ENCODE measurements around the gene HIVEP2. TPM values are rescaled to one million over a fixed set of nuclear protein-coding genes. Genes with fewer than 3 reads are reported as not detected.
A peak's percentile ranks its signal among the peaks of the same experiment; 100 is the strongest.

The HIVEP2 gene
- total RNA-seq, 5 donors from 2014 or later (not counting 1 experiment from before 2014, with no cell fraction given) = 71.4 to 81.4 (median 75.2) TPM

DNA sequence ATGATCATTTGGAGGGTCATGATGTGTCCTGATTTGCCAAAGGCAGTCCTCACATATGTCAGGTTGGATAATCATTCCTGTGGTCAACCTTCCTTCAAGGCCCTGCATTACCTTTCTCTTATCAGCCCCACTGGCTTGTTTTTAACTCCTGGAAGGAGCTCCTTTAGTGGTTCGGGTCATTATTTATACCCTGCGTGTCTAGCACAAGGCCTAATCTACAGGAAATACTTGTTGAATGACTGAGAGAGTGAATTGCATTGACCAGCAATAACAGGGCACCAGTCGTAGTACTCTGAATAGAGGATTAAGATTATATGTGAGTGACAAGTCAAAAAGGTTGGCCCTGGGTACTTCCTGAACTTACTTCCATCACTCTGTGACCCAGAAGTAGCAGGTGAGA, 4.5 kb downstream of the HIVEP2 start:
- no peaks in the 10 kb centered on the region for H3K9me3 ChIP-seq
- Mint-ChIP-seq H3K4me3 (peak overlapping the region; percentile 93 to 99 (median 98)), H3K9me3 (no peaks in the 10 kb centered on the region), H3K36me3 (peaks cover 4% of the 10 kb centered on the region), H3K27ac (peak overlapping the region; percentile 98 to 100), H3K27me3 (no peaks in the 10 kb centered on the region), H3K4me1 (peaks cover 77 to 89% (median 78%) of the 10 kb centered on the region in 3 donors)
- ChIA-PET POLR2A (interaction anchor here in 1 of 2 donors (0.9 to 1.0 kb wide), 2 partner anchors 10 to 114 kb away, joined by 3 read pairs; no protein-coding TSS in a partner anchor), CTCF (interaction anchor here in 1 of 2 donors (1.2 to 3.7 kb wide), 2 partner anchors 10 to 33 kb away, joined by 5 to 20 read pairs; no protein-coding TSS in a partner anchor)
- peaks cover 0 to 3% of the 10 kb centered on the region in 2 donors for H3K36me3 ChIP-seq (ENCODE audit: control insufficient read depth in 2 of 2, extremely low read depth in 1 of 2, insufficient read depth in 1 of 2, low read length in 1 of 2)
- peak overlapping the region in 1 of 2 donors; percentile 18 for H3K4me3 ChIP-seq (ENCODE audit: control insufficient read depth in 1 of 2, extremely low read depth in 1 of 2, low read length in 1 of 2)
- DNase-seq (no peak), ATAC-seq (replicated peaks in 1 of 4) (no peak)
- peak overlapping the region; percentile 100 for H3K27ac ChIP-seq (ENCODE audit: low read length)
- H3K4me1 ChIP-seq (ENCODE audit: control insufficient read depth in 1 of 2, extremely low read depth in 1 of 2, insufficient read depth in 2 of 2, low read length in 2 of 2) = peaks cover 36 to 49% of the 10 kb centered on the region in 2 experiments
- 70% methylated on average over 2 of the region's 3 CpGs for WGBS (ENCODE audit: insufficient coverage)
- H3K27me3 ChIP-seq (replicated peaks in 1 of 2; ENCODE audit: control insufficient read depth in 2 of 2, extremely low read depth in 1 of 2, insufficient read depth in 2 of 2, low read length in 1 of 2) = no peaks in the 10 kb centered on the region

DNA sequence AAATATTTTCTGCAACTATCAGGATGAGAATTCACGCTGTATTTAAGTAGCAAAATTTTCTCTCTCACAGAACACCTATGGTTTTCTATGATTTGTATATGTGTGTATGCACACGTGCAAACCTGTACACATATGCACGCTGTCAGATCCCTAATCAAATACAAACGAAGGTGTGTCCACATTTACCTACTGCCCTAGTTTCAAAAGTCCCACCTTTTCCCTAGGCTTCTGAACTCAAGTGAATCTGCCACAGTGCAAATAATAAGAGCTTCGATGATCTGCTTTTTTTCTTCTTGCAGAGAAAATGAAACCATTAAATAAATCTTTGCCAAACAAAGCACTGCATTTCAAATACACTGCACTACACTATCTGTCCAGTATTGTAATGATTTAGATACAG, 6.5 kb downstream of the HIVEP2 start:
- Histone ChIP-seq H3K9me3 (no peaks in the 10 kb centered on the region), H3K36me3 (ENCODE audit: control insufficient read depth in 2 of 2, extremely low read depth in 1 of 2, insufficient read depth in 1 of 2, low read length in 1 of 2) (peaks cover 0 to 3% of the 10 kb centered on the region in 2 donors), H3K4me3 (ENCODE audit: control insufficient read depth in 1 of 2, extremely low read depth in 1 of 2, low read length in 1 of 2) (peak overlapping the region in 1 of 2 donors; percentile 8), H3K4me1 (ENCODE audit: control insufficient read depth in 1 of 2, extremely low read depth in 1 of 2, insufficient read depth in 2 of 2, low read length in 2 of 2) (peaks cover 41 to 50% of the 10 kb centered on the region in 2 experiments), H3K27ac (ENCODE audit: low read length) (peak overlapping the region; percentile 100), H3K27me3 (replicated peaks in 1 of 2; ENCODE audit: control insufficient read depth in 2 of 2, extremely low read depth in 1 of 2, insufficient read depth in 2 of 2, low read length in 1 of 2) (no peaks in the 10 kb centered on the region)
- no peak for DNase-seq
- no peaks in the 10 kb centered on the region for H3K9me3 Mint-ChIP-seq
- 17% methylated on average over 1 of the region's 5 CpGs for WGBS (ENCODE audit: insufficient coverage)
- no peaks in the 10 kb centered on the region for H3K27me3 Mint-ChIP-seq
- ChIA-PET POLR2A (interaction anchor here (0.5 to 3.4 kb wide), 8 partner anchors 9 to 1142 kb away, joined by 3 to 16 read pairs (median 4); no protein-coding TSS in a partner anchor), CTCF (interaction anchor here in 1 of 2 donors (1.1 to 1.5 kb wide), 2 partner anchors 11 to 95 kb away, joined by 4 to 5 read pairs; no protein-coding TSS in a partner anchor)
- peaks cover 93 to 96% (median 94%) of the 10 kb centered on the region in 3 donors for H3K4me1 Mint-ChIP-seq
- peak overlapping the region; percentile 77 to 80 for H3K27ac Mint-ChIP-seq
- ATAC-seq (replicated peaks in 1 of 4) = no peak
- H3K4me3 Mint-ChIP-seq = peak overlapping the region; percentile 60 to 93 (median 64)
- H3K36me3 Mint-ChIP-seq = peaks cover 4% of the 10 kb centered on the region

DNA sequence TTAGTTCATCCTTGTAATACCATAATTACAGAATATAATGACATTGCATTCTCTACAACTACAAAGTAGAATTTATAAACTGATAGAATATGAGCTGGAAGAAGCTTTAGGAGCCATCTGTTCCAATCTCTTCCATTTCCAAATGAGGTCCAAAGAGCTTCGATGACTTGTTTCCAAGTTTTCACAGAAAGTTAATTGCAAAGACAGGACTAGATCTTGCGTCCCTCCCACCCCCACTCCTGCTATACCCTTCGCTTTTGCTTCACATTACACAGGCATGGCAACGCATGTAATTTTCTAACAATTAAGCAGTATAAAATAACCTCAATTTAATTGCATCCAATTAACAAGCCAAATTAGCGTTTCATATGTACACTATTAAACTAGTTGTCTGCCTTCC, 7.0 kb downstream of the HIVEP2 start:
- Mint-ChIP-seq H3K36me3 (peaks cover 4% of the 10 kb centered on the region), H3K9me3 (no peaks in the 10 kb centered on the region), H3K27me3 (no peaks in the 10 kb centered on the region), H3K4me3 (peak overlapping the region; percentile 60 to 93 (median 64)), H3K4me1 (peaks cover 93 to 96% (median 94%) of the 10 kb centered on the region in 3 donors), H3K27ac (peak overlapping the region; percentile 77 to 80)
- POLR2A ChIA-PET = interaction anchor here (0.5 to 3.4 kb wide), 8 partner anchors 8 to 1142 kb away, joined by 3 to 16 read pairs (median 4); no protein-coding TSS in a partner anchor
- Histone ChIP-seq H3K27me3 (replicated peaks in 1 of 2; ENCODE audit: control insufficient read depth in 2 of 2, extremely low read depth in 1 of 2, insufficient read depth in 2 of 2, low read length in 1 of 2) (no peaks in the 10 kb centered on the region), H3K4me1 (ENCODE audit: control insufficient read depth in 1 of 2, extremely low read depth in 1 of 2, insufficient read depth in 2 of 2, low read length in 2 of 2) (peaks cover 39 to 51% of the 10 kb centered on the region in 2 experiments), H3K4me3 (ENCODE audit: control insufficient read depth in 1 of 2, extremely low read depth in 1 of 2, low read length in 1 of 2) (no peak overlapping the region), H3K27ac (ENCODE audit: low read length) (peak overlapping the region; percentile 100), H3K9me3 (no peaks in the 10 kb centered on the region), H3K36me3 (ENCODE audit: control insufficient read depth in 2 of 2, extremely low read depth in 1 of 2, insufficient read depth in 1 of 2, low read length in 1 of 2) (peaks cover 0 to 3% of the 10 kb centered on the region in 2 donors)
- DNase-seq (no peak), ATAC-seq (replicated peaks in 1 of 4) (no peak)
- CTCF ChIA-PET = interaction anchor here in 1 of 2 donors (0.6 to 1.5 kb wide), 4 partner anchors 10 to 95 kb away, joined by 3 to 5 read pairs (median 4); no protein-coding TSS in a partner anchor
- 96% methylated on average over 4 of the region's 5 CpGs for WGBS (ENCODE audit: insufficient coverage)

DNA sequence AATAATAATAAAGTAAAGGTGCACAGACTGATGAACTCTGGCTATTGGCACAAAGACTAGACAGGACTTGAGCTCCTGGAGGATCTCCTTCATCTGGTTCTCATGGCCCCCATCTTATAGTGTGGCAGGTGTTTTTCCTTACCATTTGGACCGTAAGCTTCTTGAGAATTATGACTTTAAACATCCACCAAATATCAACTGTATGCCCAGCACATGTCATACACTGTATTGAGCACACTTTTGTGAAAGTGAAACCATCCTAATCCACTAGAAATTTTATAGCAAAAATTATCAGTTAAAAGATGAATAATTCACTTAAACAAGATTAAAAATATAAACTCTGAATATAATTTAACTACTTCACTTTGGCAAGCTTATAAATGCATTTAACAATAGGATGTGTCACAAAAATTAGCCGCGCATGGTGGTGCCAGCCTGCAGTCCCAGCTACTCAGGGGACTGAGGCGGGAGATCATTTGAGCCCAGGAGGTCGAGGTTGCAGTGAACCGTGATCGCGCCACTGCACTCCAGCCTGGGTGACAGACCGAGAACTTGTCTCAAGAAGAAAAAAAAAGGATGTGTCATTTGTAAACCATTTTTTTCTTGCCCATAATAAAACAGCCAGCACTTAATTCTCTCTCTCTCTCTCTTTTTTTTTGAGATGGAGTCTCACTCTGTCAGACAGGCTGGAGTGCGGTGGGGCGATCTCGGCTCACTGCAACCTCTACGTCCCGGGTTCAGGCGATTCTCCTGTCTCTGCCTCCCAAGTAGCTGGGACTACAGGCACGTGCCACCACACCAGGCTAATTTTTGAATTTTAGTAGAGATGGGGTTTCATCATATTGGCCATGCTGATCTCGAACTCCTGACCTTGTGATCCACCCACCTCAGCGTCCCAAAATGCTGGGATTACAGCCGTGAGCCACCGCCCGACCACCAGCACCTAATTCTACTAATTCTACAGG, 9.1 kb downstream of the HIVEP2 start:
- Histone ChIP-seq H3K27ac (ENCODE audit: low read length) (peak overlapping the region; percentile 77), H3K4me3 (ENCODE audit: control insufficient read depth in 1 of 2, extremely low read depth in 1 of 2, low read length in 1 of 2) (peak overlapping the region in 1 of 2 donors; percentile 32), H3K4me1 (ENCODE audit: control insufficient read depth in 1 of 2, extremely low read depth in 1 of 2, insufficient read depth in 2 of 2, low read length in 2 of 2) (peaks cover 42 to 44% of the 10 kb centered on the region in 2 experiments), H3K36me3 (ENCODE audit: control insufficient read depth in 2 of 2, extremely low read depth in 1 of 2, insufficient read depth in 1 of 2, low read length in 1 of 2) (peaks cover 0 to 3% of the 10 kb centered on the region in 2 donors), H3K9me3 (no peaks in the 10 kb centered on the region), H3K27me3 (replicated peaks in 1 of 2; ENCODE audit: control insufficient read depth in 2 of 2, extremely low read depth in 1 of 2, insufficient read depth in 2 of 2, low read length in 1 of 2) (no peaks in the 10 kb centered on the region)
- peak; percentile 42 to 57 (median 46) for ATAC-seq (replicated peaks in 1 of 4)
- Mint-ChIP-seq H3K36me3 (peaks cover 4% of the 10 kb centered on the region), H3K4me1 (peaks cover 92 to 96% (median 94%) of the 10 kb centered on the region in 3 donors), H3K9me3 (no peaks in the 10 kb centered on the region), H3K27ac (peak overlapping the region; percentile 89 to 94), H3K27me3 (no peaks in the 10 kb centered on the region), H3K4me3 (peak overlapping the region; percentile 56 to 84 (median 79))
- ChIA-PET POLR2A (interaction anchor here (0.6 to 1.6 kb wide), 6 partner anchors 10 to 121 kb away, joined by 3 to 6 read pairs (median 5); no protein-coding TSS in a partner anchor), CTCF (interaction anchor here in 1 of 2 donors (0.7 to 1.2 kb wide), 4 partner anchors 11 to 438 kb away, joined by 3 to 6 read pairs (median 4); no protein-coding TSS in a partner anchor)
- 37% methylated on average over 6 of the region's 21 CpGs for WGBS (ENCODE audit: insufficient coverage)
- DNase-seq = peak in 14 of 35 experiments; percentile 11 to 61 (median 26)

DNA sequence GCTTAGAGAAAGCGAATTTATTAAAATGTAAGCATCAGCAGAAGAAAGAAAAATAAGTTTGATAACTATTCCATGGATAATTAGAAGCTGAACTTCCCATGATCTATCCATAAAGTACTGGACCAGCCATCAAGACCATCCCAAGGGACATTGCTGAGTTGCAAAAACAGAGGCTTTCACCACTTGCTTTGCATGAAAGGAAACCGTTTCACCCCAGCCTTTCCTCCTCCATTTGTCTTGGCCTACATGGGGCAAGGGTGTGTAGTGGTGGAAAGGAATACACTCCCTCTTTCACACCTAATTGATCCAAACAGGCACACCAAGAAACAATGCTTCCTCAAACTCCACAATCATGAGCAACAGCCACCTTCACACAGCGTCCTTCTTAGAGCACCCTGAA, 10.4 kb downstream of the HIVEP2 start:
- Histone ChIP-seq H3K27me3 (replicated peaks in 1 of 2; ENCODE audit: control insufficient read depth in 2 of 2, extremely low read depth in 1 of 2, insufficient read depth in 2 of 2, low read length in 1 of 2) (no peaks in the 10 kb centered on the region), H3K27ac (ENCODE audit: low read length) (peak overlapping the region; percentile 77), H3K4me1 (ENCODE audit: control insufficient read depth in 1 of 2, extremely low read depth in 1 of 2, insufficient read depth in 2 of 2, low read length in 2 of 2) (peaks cover 35 to 41% of the 10 kb centered on the region in 2 experiments), H3K4me3 (ENCODE audit: control insufficient read depth in 1 of 2, extremely low read depth in 1 of 2, low read length in 1 of 2) (no peak overlapping the region), H3K36me3 (ENCODE audit: control insufficient read depth in 2 of 2, extremely low read depth in 1 of 2, insufficient read depth in 1 of 2, low read length in 1 of 2) (peaks cover 0 to 3% of the 10 kb centered on the region in 2 donors), H3K9me3 (no peaks in the 10 kb centered on the region)
- DNase-seq (no peak), ATAC-seq (replicated peaks in 1 of 4) (peak in 2 of 4 experiments; percentile 10 to 14)
- ChIA-PET POLR2A (interaction anchor here (0.5 to 1.6 kb wide), 9 partner anchors 9 to 152 kb away, joined by 3 to 6 read pairs (median 4); no protein-coding TSS in a partner anchor), CTCF (interaction anchor here in 1 of 2 donors (1.2 kb wide), 1 partner anchor 92 kb away, joined by 4 read pairs; no protein-coding TSS in a partner anchor)
- Mint-ChIP-seq H3K27ac (peak overlapping the region; percentile 89 to 94), H3K4me1 (peaks cover 93 to 96% (median 94%) of the 10 kb centered on the region in 3 donors), H3K36me3 (peaks cover 4% of the 10 kb centered on the region), H3K4me3 (peak overlapping the region; percentile 37 to 79 (median 56)), H3K9me3 (no peaks in the 10 kb centered on the region), H3K27me3 (no peaks in the 10 kb centered on the region)
- WGBS (ENCODE audit: insufficient coverage) = no CpG with 5 or more reads among the region's 3 CpGs

All from T-cell (primary cell).